SU-DHL-6 (cell line): ENCODE results near the gene TIMM9.

Experiments
- H2AFZ ChIP-seq: fragments of 200-600 bp; sonication (generic); 2 replicates; pipeline ENCODE4 v1.6.1; 2014; ENCODE audit warnings: low read depth, mild to moderate bottlenecking, moderate library complexity, mixed read lengths, antibody characterized with exemption, low read length; ENCODE audit not compliant: severe bottlenecking
- H3F3A ChIP-seq: fragments of 200-600 bp; shearing (Covaris generic); 2 replicates; pipeline ENCODE4 v1.6.0; 2016; ENCODE audit warnings: antibody characterized with exemption, mild to moderate bottlenecking; ENCODE audit not compliant: insufficient read depth
- H3K27ac ChIP-seq: fragments of 200-600 bp; sonication (generic); 2 replicates; pipeline ENCODE4 v1.5.1; 2016; ENCODE audit warnings: low read depth, mild to moderate bottlenecking, low read length, moderate library complexity, mixed read lengths
- H3K27me3 ChIP-seq: fragments of 200-600 bp; sonication (generic), shearing (Covaris generic); 2 replicates; pipeline ENCODE4 v1.6.0; 2014; ENCODE audit warnings: mild to moderate bottlenecking, low read length
- H3K36me3 ChIP-seq: fragments of 200-600 bp; sonication (generic); 2 replicates; pipeline ENCODE4 v1.6.1; 2014; ENCODE audit warnings: mild to moderate bottlenecking, low read length, mixed read lengths
- H3K4me2 ChIP-seq: fragments of 300-600, 200-600 bp; shearing (Covaris generic), sonication (generic); 2 replicates; pipeline ENCODE4 v1.6.0; 2014; ENCODE audit warnings: low read length, low read depth, mild to moderate bottlenecking; ENCODE audit not compliant: poor library complexity, severe bottlenecking
- H3K4me3 ChIP-seq: fragments of 200-600 bp; sonication (generic); 2 replicates; pipeline ENCODE4 v1.5.1; 2014; ENCODE audit warnings: antibody characterized with exemption, low read length, mild to moderate bottlenecking, mixed read lengths; ENCODE audit not compliant: insufficient read depth, poor library complexity, severe bottlenecking
- H3K79me2 ChIP-seq: fragments of 200-600 bp; sonication (generic); 2 replicates; pipeline ENCODE4 v1.6.1; 2014; ENCODE audit warnings: mild to moderate bottlenecking, low read length, moderate library complexity; ENCODE audit not compliant: insufficient read depth
- H3K9ac ChIP-seq: fragments of 200-600 bp; sonication (generic); 2 replicates; pipeline ENCODE4 v1.7.0; 2014; ENCODE audit warnings: mild to moderate bottlenecking, low read length
- H3K9me2 ChIP-seq: fragments of 200-600 bp; sonication (generic); replicated peaks from 2 replicates; pipeline ENCODE4 v1.6.1; 2014; ENCODE audit warnings: low read length; ENCODE audit not compliant: insufficient read depth
- H3K9me3 ChIP-seq: fragments of 200-600 bp; sonication (generic); 2 replicates; pipeline ENCODE4 v1.6.1; 2014; ENCODE audit warnings: low read length, mixed read lengths; ENCODE audit not compliant: insufficient read depth
- H4K20me1 ChIP-seq: fragments of 200-600 bp; sonication (generic); 2 replicates; pipeline ENCODE4 v1.6.1; 2014; ENCODE audit warnings: low read depth, mild to moderate bottlenecking, antibody characterized with exemption, low read length, moderate library complexity, mixed read lengths
- CTCF ChIP-seq: fragments of 200-600 bp; sonication (generic); IDR thresholded peaks from one replicate; pipeline ENCODE4 v1.5.1; 2017; ENCODE audit warnings: antibody characterized with exemption, mild to moderate bottlenecking, low read length, moderate library complexity; ENCODE audit not compliant: insufficient read depth, poor library complexity, severe bottlenecking
- EZH2phosphoT487 ChIP-seq: fragments of 200-600 bp; sonication (generic), shearing (Covaris generic); conservative IDR thresholded peaks from 2 replicates; pipeline ENCODE4 v1.6.1; 2018; ENCODE audit warnings: mild to moderate bottlenecking, antibody characterized with exemption, low read length, moderate library complexity, mixed read lengths

The TIMM9 gene

DNA sequence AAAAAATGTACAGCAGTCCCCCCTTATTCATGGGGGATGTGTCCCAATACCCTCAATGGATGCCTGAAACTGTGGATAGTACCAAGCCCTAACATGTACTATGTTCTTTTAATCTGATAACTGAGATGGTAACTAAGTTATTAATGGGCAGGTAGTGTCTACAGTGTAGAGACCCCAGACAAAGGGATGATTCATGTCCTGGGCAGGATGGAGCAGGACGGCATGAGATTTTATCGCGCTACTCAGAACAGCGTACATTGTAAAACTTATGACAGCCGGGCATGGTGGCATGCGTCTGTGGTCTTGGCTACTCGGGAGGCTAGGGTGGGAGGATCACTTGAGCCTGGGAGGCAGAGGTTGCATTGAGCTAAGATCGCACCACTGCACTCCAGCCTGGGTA is 37.3 kb upstream of the TIMM9 start:
- Histone ChIP-seq H2AFZ (no peak overlapping the region), H3K36me3 (peaks cover 22% of the 10 kb centered on the region; the same call in 1 of the 2 replicates), H3K79me2 (no peaks in the 10 kb centered on the region), H3K4me3 (no peak overlapping the region), H3F3A (no peaks in the 10 kb centered on the region; the same call in 1 of the 2 replicates), H3K9me3 (no peaks in the 10 kb centered on the region), H3K27ac (no peak overlapping the region), H3K9me2 (no peaks in the 10 kb centered on the region), H3K4me2 (no peak overlapping the region), H3K9ac (no peak overlapping the region), H3K27me3 (no peaks in the 10 kb centered on the region), H4K20me1 (no peaks in the 10 kb centered on the region)
- TF ChIP-seq CTCF, result no peak
- TF ChIP-seq EZH2phosphoT487, result no peak

GRCh38 chr14:58463147-58463546 is 35.8 kb upstream of the TIMM9 start:
- TF ChIP-seq EZH2phosphoT487 (no peak), CTCF (no peak)
- H3K36me3 ChIP-seq, result peaks cover 24% of the 10 kb centered on the region; the same call in 1 of the 2 replicates

GRCh38 chr14:58460772-58461171 is 33.4 kb upstream of the TIMM9 start:
- H3K36me3 ChIP-seq, result peaks cover 21% of the 10 kb centered on the region; the same call in 1 of the 2 replicates
- H3K9me3 ChIP-seq, result no peaks in the 10 kb centered on the region

More at GRCh38 chr14:58463147-58463546, 35.8 kb upstream of the TIMM9 start:
- H3K9me3 ChIP-seq, result no peaks in the 10 kb centered on the region
- H2AFZ ChIP-seq, result no peak overlapping the region
- no peak overlapping the region for H3K4me2 ChIP-seq
- no peaks in the 10 kb centered on the region for H4K20me1 ChIP-seq
- H3K27me3 ChIP-seq, result no peaks in the 10 kb centered on the region
- no peak overlapping the region for H3K4me3 ChIP-seq
- no peaks in the 10 kb centered on the region for H3K9me2 ChIP-seq
- H3F3A ChIP-seq, result no peaks in the 10 kb centered on the region
- no peak overlapping the region for H3K27ac ChIP-seq
- H3K79me2 ChIP-seq, result no peaks in the 10 kb centered on the region
- H3K9ac ChIP-seq, result no peak overlapping the region

More at GRCh38 chr14:58460772-58461171, 33.4 kb upstream of the TIMM9 start:
- Histone ChIP-seq H2AFZ (no peak overlapping the region), H3K27me3 (no peaks in the 10 kb centered on the region), H3K9me2 (no peaks in the 10 kb centered on the region), H4K20me1 (no peaks in the 10 kb centered on the region), H3K79me2 (no peaks in the 10 kb centered on the region), H3F3A (no peaks in the 10 kb centered on the region), H3K4me3 (no peak overlapping the region), H3K27ac (no peak overlapping the region), H3K4me2 (no peak overlapping the region), H3K9ac (no peak overlapping the region)
- no peak for TF ChIP-seq EZH2phosphoT487
- TF ChIP-seq CTCF, result no peak
